ENCODE measurements around the gene REXO5. TPM values are rescaled to one million over a fixed set of nuclear protein-coding genes. Genes with fewer than 3 reads are reported as not detected.

Gene REXO5
- total and polyA plus RNA-seq, 2 of the 13 experiments (the other 11 are each of a cell fraction or from before 2014, with no cell fraction given): 5.9 to 13.1 TPM

DNA sequence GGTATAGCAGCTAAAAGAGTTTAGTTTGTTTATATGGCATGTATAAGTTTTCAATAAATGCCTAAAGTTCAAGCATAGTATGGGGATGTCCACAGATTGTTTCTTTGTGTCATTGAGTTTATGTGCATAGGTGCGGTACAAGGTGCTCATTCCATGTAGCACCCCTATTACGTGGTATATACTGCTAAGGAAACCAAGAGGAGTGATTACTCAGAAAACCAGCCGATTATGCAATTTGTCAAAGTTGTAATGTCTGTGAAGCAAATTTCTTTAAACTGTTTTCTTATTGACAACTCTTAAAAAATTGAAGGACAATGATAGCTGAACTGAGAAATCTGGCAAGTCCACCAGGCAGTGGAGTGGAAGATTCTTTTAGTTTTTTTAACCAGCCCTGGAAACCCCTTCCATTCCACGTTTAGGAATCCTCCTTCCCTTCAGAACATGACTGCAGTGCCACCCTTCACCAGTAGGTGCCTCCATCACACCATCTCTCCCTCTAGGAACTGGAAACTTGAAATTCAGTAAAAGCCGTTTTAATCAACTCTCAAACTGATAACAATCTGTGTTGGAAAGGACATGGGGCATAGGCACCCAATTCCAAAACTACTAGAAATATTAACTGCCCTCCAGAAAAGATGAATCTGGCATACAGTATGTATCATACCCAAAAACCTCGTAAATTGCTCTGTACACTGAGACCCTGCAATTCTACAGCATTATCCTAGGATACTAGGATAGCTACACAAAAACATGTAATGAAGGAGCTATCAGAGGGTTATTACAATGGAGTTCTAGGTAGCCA is 43.5 kb downstream of the REXO5 start (continued):
- TF ChIP-seq GATAD1 (CRISPR knock-in tag; IDR thresholded peaks at IDR 0.05) (no peak), XRCC5 (optimal IDR thresholded peaks at IDR 0.05; ENCODE audit: low read length) (peak; percentile 57), RFXAP (CRISPR knock-in tag; IDR thresholded peaks at IDR 0.05; ENCODE audit: borderline replicate concordance) (no peak), KDM5A (IDR thresholded peaks at IDR 0.05; ENCODE audit: borderline replicate concordance, low read length) (peak; percentile 49; the same call in 1 of the 2 replicates), HNRNPK (IDR thresholded peaks at IDR 0.05; ENCODE audit: low read depth, low read length, poor library complexity, severe bottlenecking) (no peak), ZNF124 (CRISPR knock-in tag; IDR thresholded peaks at IDR 0.05) (peak; percentile 61; the same call in 1 of the 2 replicates), CEBPB (IDR thresholded peaks at IDR 0.05; ENCODE audit: borderline replicate concordance, low read depth, low read length) (peak; percentile 67; the same call in 1 of the 2 replicates), KLF9 (CRISPR knock-in tag; IDR thresholded peaks at IDR 0.05; ENCODE audit: low read depth) (0 out of 2 replicates have a peak, but pooled peaks have one; percentile 65), FOXK1 (CRISPR knock-in tag; IDR thresholded peaks at IDR 0.05; ENCODE audit: borderline replicate concordance, low read depth) (peak; percentile 47; the same call in 1 of the 2 replicates), ZSCAN9 (CRISPR knock-in tag; IDR thresholded peaks at IDR 0.05; ENCODE audit: borderline replicate concordance) (peak; percentile 69; the same call in 1 of the 2 replicates), PPARG (CRISPR knock-in tag; conservative IDR thresholded peaks at IDR 0.05) (no peak; the same call in 1 of the 2 replicates), ZMYM4 (CRISPR knock-in tag; IDR thresholded peaks at IDR 0.05) (0 out of 2 replicates have a peak, but pooled peaks have one; percentile 18), STAT5B (CRISPR knock-in tag; IDR thresholded peaks at IDR 0.05) (no peak), AGO1 (IDR thresholded peaks at IDR 0.05; ENCODE audit: low read depth, low read length, poor library complexity, severe bottlenecking) (no peak), RELA (CRISPR knock-in tag; IDR thresholded peaks at IDR 0.05) (no peak), HDAC2 (CRISPR knock-in tag; IDR thresholded peaks at IDR 0.05) (no peak)
- TF ChIP-seq, protein P1, sequence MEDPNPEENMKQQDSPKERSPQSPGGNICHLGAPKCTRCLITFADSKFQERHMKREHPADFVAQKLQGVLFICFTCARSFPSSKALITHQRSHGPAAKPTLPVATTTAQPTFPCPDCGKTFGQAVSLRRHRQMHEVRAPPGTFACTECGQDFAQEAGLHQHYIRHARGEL (CRISPR knock-in tag; IDR thresholded peaks at IDR 0.05): no peak
- TF ChIP-seq, protein P2, sequence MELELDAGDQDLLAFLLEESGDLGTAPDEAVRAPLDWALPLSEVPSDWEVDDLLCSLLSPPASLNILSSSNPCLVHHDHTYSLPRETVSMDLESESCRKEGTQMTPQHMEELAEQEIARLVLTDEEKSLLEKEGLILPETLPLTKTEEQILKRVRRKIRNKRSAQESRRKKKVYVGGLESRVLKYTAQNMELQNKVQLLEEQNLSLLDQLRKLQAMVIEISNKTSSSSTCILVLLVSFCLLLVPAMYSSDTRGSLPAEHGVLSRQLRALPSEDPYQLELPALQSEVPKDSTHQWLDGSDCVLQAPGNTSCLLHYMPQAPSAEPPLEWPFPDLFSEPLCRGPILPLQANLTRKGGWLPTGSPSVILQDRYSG (CRISPR knock-in tag; IDR thresholded peaks at IDR 0.05): no peak
- TF ChIP-seq, protein P3, sequence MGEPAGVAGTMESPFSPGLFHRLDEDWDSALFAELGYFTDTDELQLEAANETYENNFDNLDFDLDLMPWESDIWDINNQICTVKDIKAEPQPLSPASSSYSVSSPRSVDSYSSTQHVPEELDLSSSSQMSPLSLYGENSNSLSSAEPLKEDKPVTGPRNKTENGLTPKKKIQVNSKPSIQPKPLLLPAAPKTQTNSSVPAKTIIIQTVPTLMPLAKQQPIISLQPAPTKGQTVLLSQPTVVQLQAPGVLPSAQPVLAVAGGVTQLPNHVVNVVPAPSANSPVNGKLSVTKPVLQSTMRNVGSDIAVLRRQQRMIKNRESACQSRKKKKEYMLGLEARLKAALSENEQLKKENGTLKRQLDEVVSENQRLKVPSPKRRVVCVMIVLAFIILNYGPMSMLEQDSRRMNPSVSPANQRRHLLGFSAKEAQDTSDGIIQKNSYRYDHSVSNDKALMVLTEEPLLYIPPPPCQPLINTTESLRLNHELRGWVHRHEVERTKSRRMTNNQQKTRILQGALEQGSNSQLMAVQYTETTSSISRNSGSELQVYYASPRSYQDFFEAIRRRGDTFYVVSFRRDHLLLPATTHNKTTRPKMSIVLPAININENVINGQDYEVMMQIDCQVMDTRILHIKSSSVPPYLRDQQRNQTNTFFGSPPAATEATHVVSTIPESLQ (CRISPR knock-in tag; conservative IDR thresholded peaks at IDR 0.05): 0 out of 2 replicates have a peak, but pooled peaks have one; percentile 49
- TF ChIP-seq, protein P4, sequence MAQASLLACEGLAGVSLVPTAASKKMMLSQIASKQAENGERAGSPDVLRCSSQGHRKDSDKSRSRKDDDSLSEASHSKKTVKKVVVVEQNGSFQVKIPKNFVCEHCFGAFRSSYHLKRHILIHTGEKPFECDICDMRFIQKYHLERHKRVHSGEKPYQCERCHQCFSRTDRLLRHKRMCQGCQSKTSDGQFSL (CRISPR knock-in tag; IDR thresholded peaks at IDR 0.05): no peak
- TF ChIP-seq, protein P5, sequence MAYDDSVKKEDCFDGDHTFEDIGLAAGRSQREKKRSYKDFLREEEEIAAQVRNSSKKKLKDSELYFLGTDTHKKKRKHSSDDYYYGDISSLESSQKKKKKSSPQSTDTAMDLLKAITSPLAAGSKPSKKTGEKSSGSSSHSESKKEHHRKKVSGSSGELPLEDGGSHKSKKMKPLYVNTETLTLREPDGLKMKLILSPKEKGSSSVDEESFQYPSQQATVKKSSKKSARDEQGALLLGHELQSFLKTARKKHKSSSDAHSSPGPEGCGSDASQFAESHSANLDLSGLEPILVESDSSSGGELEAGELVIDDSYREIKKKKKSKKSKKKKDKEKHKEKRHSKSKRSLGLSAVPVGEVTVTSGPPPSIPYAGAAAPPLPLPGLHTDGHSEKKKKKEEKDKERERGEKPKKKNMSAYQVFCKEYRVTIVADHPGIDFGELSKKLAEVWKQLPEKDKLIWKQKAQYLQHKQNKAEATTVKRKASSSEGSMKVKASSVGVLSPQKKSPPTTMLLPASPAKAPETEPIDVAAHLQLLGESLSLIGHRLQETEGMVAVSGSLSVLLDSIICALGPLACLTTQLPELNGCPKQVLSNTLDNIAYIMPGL (CRISPR knock-in tag; IDR thresholded peaks at IDR 0.05; ENCODE audit: borderline replicate concordance in 1 of 2, low read depth in 1 of 2): 0 out of 4 replicates have a peak, but pooled peaks of 1 of the 2 experiments have one; percentile 17

Measured in HepG2 (cell line).